Hematopoietic multipotent progenitor cell treated with erythropoietin and hydrocortisone succinate and interleukin-3 and kit ligand, for 4 days (in vitro differentiated cells): Measurements from ENCODE around the gene RRAD.
A peak's percentile ranks its signal among the peaks of the same experiment; 100 is the strongest.

ENCODE experiments used
- DNase-seq: peaks from one replicate; pipeline ENCODE4 v3.0.0-alpha.2; 2015

RRAD gene

GRCh38 chr16:66931665-66932064, 6.3 kb upstream of the RRAD start:
- DNase-seq = no peak

GRCh38 chr16:66930189-66930588, 4.9 kb upstream of the RRAD start:
- peak; percentile 50 for DNase-seq

GRCh38 chr16:66928702-66929388, 3.5 kb upstream of the RRAD start:
- peak; percentile 70 for DNase-seq

- no peak for DNase-seq
Measured at GRCh38 chr16:66927918-66928649, 2.7 kb upstream of the RRAD start.

- no peak for DNase-seq
Measured at GRCh38 chr16:66926961-66927436, 1.7 kb upstream of the RRAD start.

GRCh38 chr16:66926171-66926947, 1.0 kb upstream of the RRAD start:
- no peak for DNase-seq

GRCh38 chr16:66924527-66925321, 611 bp downstream of the RRAD start:
- DNase-seq = peak; percentile 54

GRCh38 chr16:66923866-66924265, 1.5 kb downstream of the RRAD start:
- no peak for DNase-seq

GRCh38 chr16:66923247-66923731, 2.0 kb downstream of the RRAD start:
- no peak for DNase-seq

- DNase-seq = no peak
Measured at GRCh38 chr16:66921729-66922450, 3.4 kb downstream of the RRAD start.

- no peak for DNase-seq
Measured at GRCh38 chr16:66920924-66921680, 4.2 kb downstream of the RRAD start.

- DNase-seq = no peak
Measured at GRCh38 chr16:66920299-66920590, 5.1 kb downstream of the RRAD start.

GRCh38 chr16:66919569-66920298, 5.6 kb downstream of the RRAD start:
- no peak for DNase-seq

- no peak for DNase-seq
Measured at GRCh38 chr16:66918803-66919568, 6.3 kb downstream of the RRAD start, which contains the start of gene CDH16. TSS of gene CDH16 (minus strand) at chr16:66918885. CDS start at chr16:66918065, 820 bp downstream.

GRCh38 chr16:66918355-66918754, 7.0 kb downstream of the RRAD start:
- DNase-seq = no peak

GRCh38 chr16:66917741-66918140, 7.6 kb downstream of the RRAD start:
- no peak for DNase-seq

GRCh38 chr16:66916518-66916917, 8.8 kb downstream of the RRAD start:
- no peak for DNase-seq

GRCh38 chr16:66915041-66915440, 10.3 kb downstream of the RRAD start:
- no peak for DNase-seq

GRCh38 chr16:66914541-66914940, 10.8 kb downstream of the RRAD start:
- no peak for DNase-seq

GRCh38 chr16:66913711-66914110, 11.6 kb downstream of the RRAD start:
- no peak for DNase-seq
